NOMO-1 treated with dmso at 0.1 percent for 144 hours (cell line): ENCODE results near the gene RAB5A.
"Not testable (repeated sequence)": the region's sequence is repeated elsewhere in the genome, so short reads cannot be mapped to it uniquely, and the experiment has no call there.

Experiments
- DNase-seq: peaks from one replicate; lab custom pipeline; 2025; ENCODE audit not compliant: unreplicated experiment; lab: John Stamatoyannopoulos, UW

Gene RAB5A

GRCh38 chr3:20023623-20024405 lies 76.9 kb downstream of the RAB5A start:
- DNase-seq = no peak

- no peak for DNase-seq
These were observed 80.2 kb downstream of the RAB5A start for GRCh38 chr3:20027136-20027535.

DNA sequence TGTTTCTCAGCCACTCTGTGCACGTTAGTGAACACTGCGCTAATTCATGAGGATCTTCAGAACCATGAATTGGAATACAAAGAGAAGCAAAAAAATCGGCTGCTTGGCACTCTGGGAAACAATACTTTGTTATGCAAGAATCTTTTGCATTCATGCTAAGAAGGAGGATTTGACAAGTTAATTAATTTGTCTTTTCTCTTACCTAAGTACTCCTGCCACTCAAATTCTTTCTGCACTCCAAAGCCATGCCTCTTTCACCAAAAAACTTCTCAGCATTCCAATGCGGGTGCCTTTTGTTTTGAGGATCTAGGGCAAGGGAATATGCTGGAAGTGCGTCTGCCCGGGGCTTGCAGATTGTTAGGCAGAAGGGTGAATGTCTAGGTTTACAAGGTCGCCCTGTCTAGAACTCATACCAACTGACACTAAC lies 82.0 kb downstream of the RAB5A start:
- DNase-seq = no peak

DNA sequence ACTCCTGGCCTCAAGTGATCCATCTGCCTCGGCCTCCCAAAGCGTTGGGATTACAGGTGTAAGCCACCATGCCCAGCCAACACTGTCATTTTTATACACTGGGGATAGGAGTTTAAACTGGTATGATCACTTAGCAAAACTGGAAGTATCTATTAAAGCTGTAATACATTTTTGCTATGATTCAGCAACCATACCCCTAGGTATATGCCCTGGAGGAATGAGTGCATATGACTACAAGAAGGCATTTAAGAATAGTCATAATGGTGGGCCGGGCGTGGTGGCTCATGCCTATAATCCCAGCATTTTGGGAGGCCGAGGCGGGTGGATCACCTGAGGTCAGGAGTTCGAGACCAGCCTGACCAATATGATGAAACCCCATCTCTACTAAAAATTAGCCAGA lies 85.0 kb downstream of the RAB5A start:
- DNase-seq = not testable (repeated sequence)
